Measurements from ENCODE around the gene MAU2. TPM values are rescaled to one million over a fixed set of nuclear protein-coding genes. Genes with fewer than 3 reads are reported as not detected.

MAU2 gene
- polyA plus RNA-seq, 1 donor from 2014 or later = 48.3 TPM

DNA sequence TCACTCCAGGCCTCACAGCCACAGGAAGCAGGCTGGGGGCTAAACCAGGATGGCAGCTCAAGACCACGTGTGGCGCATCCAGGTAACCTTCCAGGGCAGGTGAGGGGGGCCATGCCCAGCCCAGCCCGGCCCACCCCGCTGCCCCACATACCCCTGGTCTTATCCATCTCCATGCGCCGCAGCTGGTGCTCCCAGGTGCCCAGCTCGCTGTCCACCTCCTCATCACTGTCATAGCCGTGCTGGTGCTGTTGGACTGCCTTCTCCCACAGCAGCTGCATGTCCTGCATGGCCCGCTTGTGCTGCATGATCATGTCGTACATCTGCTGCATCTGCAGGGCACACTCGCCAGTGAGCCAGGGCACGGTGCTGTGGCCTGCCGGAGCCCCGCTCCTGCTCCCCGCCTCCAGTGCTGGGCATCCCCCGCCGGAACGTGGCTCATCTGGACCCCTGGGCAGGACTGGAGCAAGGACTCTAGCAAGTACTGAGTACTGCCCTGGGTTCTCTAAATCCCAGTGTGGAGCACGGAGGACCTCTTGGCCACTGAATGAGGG, 41.5 kb upstream of the MAU2 start:
- no peaks in the 10 kb centered on the region for H3F3A ChIP-seq (ENCODE audit: insufficient read depth, low read length, poor library complexity, severe bottlenecking)
- H3K79me2 ChIP-seq (replicated peaks; ENCODE audit: insufficient read depth, low read length) = no peaks in the 10 kb centered on the region
- H3K36me3 ChIP-seq (ENCODE audit: insufficient read depth, low read length) = no peaks in the 10 kb centered on the region
- H3K9me3 ChIP-seq (ENCODE audit: low read length) = no peaks in the 10 kb centered on the region
- TF ChIP-seq SMC3 (conservative IDR thresholded peaks at IDR 0.05; ENCODE audit: poor library complexity) (no peak), EZH2 (IDR thresholded peaks at IDR 0.05; ENCODE audit: borderline replicate concordance, insufficient read depth, low read length, poor library complexity, severe bottlenecking) (no peak), MXI1 (conservative IDR thresholded peaks at IDR 0.05; ENCODE audit: poor library complexity, severe bottlenecking) (no peak), TAF1 (IDR thresholded peaks at IDR 0.05; ENCODE audit: low read depth) (no peak), POLR2AphosphoS5 (IDR thresholded peaks at IDR 0.05) (no peak), EP300 (conservative IDR thresholded peaks at IDR 0.05; ENCODE audit: poor library complexity, severe bottlenecking) (no peak), REST (IDR thresholded peaks at IDR 0.05; ENCODE audit: borderline replicate concordance) (no peak), RAD21 (conservative IDR thresholded peaks at IDR 0.05) (no peak)
- TF ChIP-seq, protein P1, sequence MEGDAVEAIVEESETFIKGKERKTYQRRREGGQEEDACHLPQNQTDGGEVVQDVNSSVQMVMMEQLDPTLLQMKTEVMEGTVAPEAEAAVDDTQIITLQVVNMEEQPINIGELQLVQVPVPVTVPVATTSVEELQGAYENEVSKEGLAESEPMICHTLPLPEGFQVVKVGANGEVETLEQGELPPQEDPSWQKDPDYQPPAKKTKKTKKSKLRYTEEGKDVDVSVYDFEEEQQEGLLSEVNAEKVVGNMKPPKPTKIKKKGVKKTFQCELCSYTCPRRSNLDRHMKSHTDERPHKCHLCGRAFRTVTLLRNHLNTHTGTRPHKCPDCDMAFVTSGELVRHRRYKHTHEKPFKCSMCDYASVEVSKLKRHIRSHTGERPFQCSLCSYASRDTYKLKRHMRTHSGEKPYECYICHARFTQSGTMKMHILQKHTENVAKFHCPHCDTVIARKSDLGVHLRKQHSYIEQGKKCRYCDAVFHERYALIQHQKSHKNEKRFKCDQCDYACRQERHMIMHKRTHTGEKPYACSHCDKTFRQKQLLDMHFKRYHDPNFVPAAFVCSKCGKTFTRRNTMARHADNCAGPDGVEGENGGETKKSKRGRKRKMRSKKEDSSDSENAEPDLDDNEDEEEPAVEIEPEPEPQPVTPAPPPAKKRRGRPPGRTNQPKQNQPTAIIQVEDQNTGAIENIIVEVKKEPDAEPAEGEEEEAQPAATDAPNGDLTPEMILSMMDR (IDR thresholded peaks at IDR 0.05; ENCODE audit: poor library complexity, severe bottlenecking) = no peak
- no peak overlapping the region for H3K4me3 ChIP-seq (ENCODE audit: low read length)
- H3K27ac ChIP-seq (ENCODE audit: low read length) = no peak overlapping the region
- no peaks in the 10 kb centered on the region for H4K20me1 ChIP-seq (ENCODE audit: insufficient read depth)
- H3K9me2 ChIP-seq (ENCODE audit: insufficient read depth, low read length) = no peaks in the 10 kb centered on the region
- H3K9ac ChIP-seq (ENCODE audit: low read length) = no peak overlapping the region
- H3K27me3 ChIP-seq (ENCODE audit: insufficient read depth, low read depth, low read length) = no peaks in the 10 kb centered on the region
- no peak overlapping the region for H3K4me2 ChIP-seq (ENCODE audit: low read length)
- no peak overlapping the region for H2AFZ ChIP-seq (ENCODE audit: low read depth, low read length)

DNA sequence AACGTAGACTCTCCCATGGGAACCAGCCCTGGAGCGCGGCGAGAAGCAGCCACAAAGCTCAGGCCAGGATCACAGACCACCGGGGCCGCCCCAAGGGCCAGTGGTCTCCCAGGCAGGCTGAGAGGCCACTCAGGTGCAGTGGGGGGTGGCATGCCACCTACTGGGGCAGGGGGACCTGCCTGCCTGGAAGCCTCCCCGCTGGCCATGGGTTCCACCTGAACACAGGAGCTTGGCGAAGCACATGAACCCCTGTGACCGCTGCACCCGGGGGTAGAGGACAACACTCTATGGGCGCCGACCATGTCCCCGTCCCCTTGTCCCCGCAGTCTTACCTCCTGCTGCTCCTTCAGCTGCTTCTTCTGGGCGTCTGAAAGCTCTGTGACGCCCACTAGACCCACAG, 40.8 kb upstream of the MAU2 start:
- no peaks in the 10 kb centered on the region for H3K79me2 ChIP-seq (replicated peaks; ENCODE audit: insufficient read depth, low read length)
- H3K36me3 ChIP-seq (ENCODE audit: insufficient read depth, low read length) = no peaks in the 10 kb centered on the region
- TF ChIP-seq EZH2 (IDR thresholded peaks at IDR 0.05; ENCODE audit: borderline replicate concordance, insufficient read depth, low read length, poor library complexity, severe bottlenecking) = no peak
- TF ChIP-seq EP300 (conservative IDR thresholded peaks at IDR 0.05; ENCODE audit: poor library complexity, severe bottlenecking) = no peak
- TF ChIP-seq TAF1 (IDR thresholded peaks at IDR 0.05; ENCODE audit: low read depth) = no peak
- no peak for TF ChIP-seq POLR2AphosphoS5 (IDR thresholded peaks at IDR 0.05)
- TF ChIP-seq REST (IDR thresholded peaks at IDR 0.05; ENCODE audit: borderline replicate concordance) = no peak
- H3K27ac ChIP-seq (ENCODE audit: low read length) = no peak overlapping the region
- no peak overlapping the region for H3K4me2 ChIP-seq (ENCODE audit: low read length)
- H3K27me3 ChIP-seq (ENCODE audit: insufficient read depth, low read depth, low read length) = no peaks in the 10 kb centered on the region
- no peak overlapping the region for H2AFZ ChIP-seq (ENCODE audit: low read depth, low read length)
- no peaks in the 10 kb centered on the region for H4K20me1 ChIP-seq (ENCODE audit: insufficient read depth)
- no peaks in the 10 kb centered on the region for H3K9me2 ChIP-seq (ENCODE audit: insufficient read depth, low read length)
- no peak overlapping the region for H3K4me3 ChIP-seq (ENCODE audit: low read length)
- H3K9me3 ChIP-seq (ENCODE audit: low read length) = no peaks in the 10 kb centered on the region
- no peaks in the 10 kb centered on the region for H3F3A ChIP-seq (ENCODE audit: insufficient read depth, low read length, poor library complexity, severe bottlenecking)
- H3K9ac ChIP-seq (ENCODE audit: low read length) = no peak overlapping the region
